Measurements from ENCODE around the gene NACAD. TPM values are rescaled to one million over a fixed set of nuclear protein-coding genes. Genes with fewer than 3 reads are reported as not detected.

Gene NACAD
- total and polyA plus RNA-seq, 8 donors, result 0.31 to 3.5 (median 1.2) TPM

- intact Hi-C loops (cut with DNase I), result no loop called here
- WGBS, 2 donors, result 91 to 94% methylated on average over 16 of the region's 16 CpGs
- H3K4me3 ChIP-seq, result no peak overlapping the region
- FAIRE-seq (no peak), ATAC-seq (no peak), DNase-seq (peak in 1 of 6 donors; percentile 44)
- no peak overlapping the region for H3K27ac ChIP-seq
- peaks cover 0 to 32% (median 5%) of the 10 kb centered on the region in 3 donors for H3K36me3 ChIP-seq
- H3K4me1 ChIP-seq, result no peaks in the 10 kb centered on the region
- H3K9me3 ChIP-seq, result no peaks in the 10 kb centered on the region
- no peaks in the 10 kb centered on the region for H3K27me3 ChIP-seq
- no peak for TF ChIP-seq CTCF (IDR thresholded peaks at IDR 0.05)
Observed at GRCh38 chr7:45074528-45075354, 14.0 kb downstream of the NACAD start.

- WGBS, 2 donors, result 85 to 87% methylated on average over 15 of the region's 15 CpGs
- no peak for TF ChIP-seq CTCF (IDR thresholded peaks at IDR 0.05)
- no peaks in the 10 kb centered on the region for H3K9me3 ChIP-seq
- H3K27me3 ChIP-seq, result no peaks in the 10 kb centered on the region
- intact Hi-C loops (cut with DNase I), result no loop called here
- no peak overlapping the region for H3K27ac ChIP-seq
- peaks cover 0 to 40% (median 5%) of the 10 kb centered on the region in 3 donors for H3K36me3 ChIP-seq
- no peak for FAIRE-seq
- no peak overlapping the region for H3K4me3 ChIP-seq
- H3K4me1 ChIP-seq, result no peaks in the 10 kb centered on the region
- ATAC-seq, result peak in 1 of 4 donors; percentile 13
- peak in 1 of 6 donors; percentile 49 for DNase-seq
Observed at GRCh38 chr7:45073786-45074527, 14.8 kb downstream of the NACAD start.

- no peak for TF ChIP-seq CTCF (IDR thresholded peaks at IDR 0.05)
- DNase-seq (no peak), ATAC-seq (no peak), FAIRE-seq (no peak)
- Histone ChIP-seq H3K9me3 (no peaks in the 10 kb centered on the region), H3K27ac (no peak overlapping the region), H3K36me3 (peaks cover 0 to 40% (median 5%) of the 10 kb centered on the region in 3 donors), H3K4me1 (no peaks in the 10 kb centered on the region), H3K27me3 (no peaks in the 10 kb centered on the region), H3K4me3 (no peak overlapping the region)
- intact Hi-C loops (cut with DNase I), result no loop called here
- WGBS, 2 donors, result 86 to 92% methylated on average over 15 to 17 of the region's 17 CpGs
Observed at GRCh38 chr7:45073031-45073785, 15.6 kb downstream of the NACAD start.

- H3K27ac ChIP-seq, result no peak overlapping the region
- no peak for ATAC-seq
- 90 to 94% methylated on average over 13 of the region's 13 CpGs for WGBS, 2 donors
- no peak for DNase-seq
- no peak for TF ChIP-seq CTCF (IDR thresholded peaks at IDR 0.05)
- no peaks in the 10 kb centered on the region for H3K27me3 ChIP-seq
- FAIRE-seq, result no peak
- H3K36me3 ChIP-seq, result peaks cover 5 to 40% (median 5%) of the 10 kb centered on the region in 3 donors
- no peaks in the 10 kb centered on the region for H3K9me3 ChIP-seq
- intact Hi-C loops (cut with DNase I), result no loop called here
- no peak overlapping the region for H3K4me3 ChIP-seq
- H3K4me1 ChIP-seq, result no peaks in the 10 kb centered on the region
Observed at GRCh38 chr7:45072131-45073030, 16.4 kb downstream of the NACAD start.

Data from pancreas (tissue), 10 donors.